GM19452 (cell line): ENCODE data around the gene TMEM94.
"Not testable (repeated sequence)": the region's sequence is repeated elsewhere in the genome, so short reads cannot be mapped to it uniquely, and the experiment has no call there.

Experiments used
- ATAC-seq: cut with Tn5 transposase; IDR thresholded peaks from one replicate; pipeline ENCODE4 v1.9.1; 2021; ENCODE audit not compliant: unreplicated experiment

The TMEM94 gene

GRCh38 chr17:75445296-75445695, 11.1 kb upstream of the TMEM94 start:
- ATAC-seq, result no peak

- ATAC-seq, result not testable (repeated sequence)
Measured at GRCh38 chr17:75445896-75446295, 10.5 kb upstream of the TMEM94 start.

GRCh38 chr17:75447951-75448856, 8.2 kb upstream of the TMEM94 start:
- ATAC-seq, result no peak

- ATAC-seq, result no peak
Measured at GRCh38 chr17:75450270-75450669, 6.2 kb upstream of the TMEM94 start.

GRCh38 chr17:75454193-75454592, 2.2 kb upstream of the TMEM94 start:
- no peak for ATAC-seq

- not testable (repeated sequence) for ATAC-seq
Measured at GRCh38 chr17:75454672-75455071, 1.8 kb upstream of the TMEM94 start.

- peak; percentile 14 for ATAC-seq
Measured at GRCh38 chr17:75456039-75456416, 407 bp upstream of the TMEM94 start.

GRCh38 chr17:75457047-75457654, 716 bp downstream of the TMEM94 start:
- no peak for ATAC-seq

- ATAC-seq, result no peak
Measured at GRCh38 chr17:75459246-75459589, 2.8 kb downstream of the TMEM94 start.

GRCh38 chr17:75459590-75460267, 3.3 kb downstream of the TMEM94 start:
- ATAC-seq, result no peak

GRCh38 chr17:75460295-75460694, 3.9 kb downstream of the TMEM94 start:
- no peak for ATAC-seq

GRCh38 chr17:75463603-75464002, 7.2 kb downstream of the TMEM94 start:
- no peak for ATAC-seq

GRCh38 chr17:75465039-75465438, 8.6 kb downstream of the TMEM94 start:
- no peak for ATAC-seq

- ATAC-seq, result no peak
Measured at GRCh38 chr17:75468291-75468754, 11.9 kb downstream of the TMEM94 start.

- no peak for ATAC-seq
Measured at GRCh38 chr17:75468779-75469373, 12.4 kb downstream of the TMEM94 start.

GRCh38 chr17:75471207-75471606, 14.8 kb downstream of the TMEM94 start:
- ATAC-seq, result no peak

GRCh38 chr17:75472119-75472518, 15.7 kb downstream of the TMEM94 start:
- no peak for ATAC-seq

GRCh38 chr17:75473246-75473645, 16.8 kb downstream of the TMEM94 start:
- no peak for ATAC-seq

GRCh38 chr17:75474736-75475135, 18.3 kb downstream of the TMEM94 start:
- ATAC-seq, result no peak

GRCh38 chr17:75475144-75475835, 18.9 kb downstream of the TMEM94 start:
- ATAC-seq, result no peak

GRCh38 chr17:75475851-75476250, 19.4 kb downstream of the TMEM94 start:
- ATAC-seq, result no peak
